T-helper 2 cell (primary cell): ENCODE data around the gene BARHL1.

Source experiments
- DNase-seq, 5 experiments: peaks; one replicate each; pipeline versions ENCODE4 v3.0.0 to v3.0.0-alpha.2; 2012 to 2022

The BARHL1 gene

DNA sequence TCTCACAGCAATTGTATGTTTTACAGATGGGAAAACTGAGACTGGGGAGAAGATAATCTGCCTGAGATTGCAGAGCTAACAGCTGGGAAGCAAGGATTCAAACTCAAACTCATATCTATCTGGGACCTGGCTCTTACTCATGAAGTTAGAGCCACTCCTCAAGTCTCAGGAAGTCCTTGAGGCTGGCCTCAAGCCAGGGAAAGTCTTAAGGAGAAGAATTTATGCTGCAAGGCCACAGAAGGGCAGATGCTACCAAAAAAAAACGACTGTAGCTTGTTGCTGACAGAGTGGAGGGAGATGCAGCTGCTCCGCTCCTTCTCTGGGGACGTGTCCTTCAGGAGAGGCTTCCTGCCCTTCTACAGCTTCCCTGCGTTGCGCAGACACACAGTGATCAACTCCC is 39.8 kb downstream of the BARHL1 start:
- DNase-seq = no peak

DNA sequence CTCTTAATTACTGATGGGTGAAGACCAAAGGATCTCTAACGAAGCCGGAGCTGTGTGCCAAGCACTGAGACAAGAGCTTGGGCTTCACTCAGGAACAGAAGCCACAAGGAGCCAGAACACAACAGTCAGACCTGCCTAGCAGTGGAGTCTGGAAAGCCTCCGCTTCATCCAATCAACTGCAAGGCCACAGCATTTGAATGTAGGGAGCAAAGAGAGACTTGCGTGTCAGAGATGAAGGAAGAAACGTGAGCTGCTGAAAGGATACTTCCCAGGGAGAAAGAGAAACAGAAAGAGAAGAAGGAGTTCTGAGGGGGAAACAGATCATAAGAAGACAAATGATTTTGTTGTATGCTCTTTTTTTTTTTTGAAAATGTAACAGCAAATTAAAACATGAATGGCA is 43.9 kb downstream of the BARHL1 start:
- DNase-seq = no peak

DNA sequence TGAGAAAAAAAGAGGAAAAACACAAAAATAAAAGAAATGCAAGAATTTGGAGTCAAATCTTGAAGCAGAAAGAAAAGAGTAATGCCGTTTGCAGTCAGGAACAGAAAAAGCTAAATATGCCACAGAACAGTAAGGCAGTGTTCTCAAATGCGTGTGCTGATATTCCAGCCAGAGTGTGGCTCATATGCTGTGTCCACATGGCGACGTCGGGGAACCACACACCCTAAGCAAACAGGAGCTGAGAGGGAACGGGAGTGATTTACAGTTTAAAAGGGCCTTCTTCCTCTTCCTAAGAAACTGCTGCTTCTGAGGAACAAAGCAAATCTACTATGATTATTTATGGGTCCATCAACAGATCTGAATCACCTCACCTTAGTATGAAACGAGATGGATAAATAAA is 44.7 kb downstream of the BARHL1 start:
- DNase-seq = no peak

DNA sequence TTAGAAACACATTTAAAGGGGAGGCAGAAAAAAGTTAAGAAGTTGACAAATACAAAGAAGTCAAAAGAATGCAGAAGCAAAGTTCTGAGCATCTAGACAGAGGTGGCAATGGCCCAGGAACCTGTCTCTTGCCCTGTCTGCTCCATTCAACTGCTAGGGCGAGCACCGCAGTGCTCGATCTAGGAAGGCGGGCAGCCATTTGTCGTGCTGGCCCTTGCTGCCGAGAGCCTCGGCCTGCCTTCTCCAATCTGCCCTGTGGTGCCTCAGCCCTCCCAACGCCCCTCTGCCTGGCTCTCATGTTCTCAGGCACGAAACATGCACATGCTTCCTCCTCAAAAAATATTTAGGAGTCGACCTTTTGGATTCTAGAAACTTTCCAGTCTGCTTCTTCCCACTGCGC is 45.2 kb downstream of the BARHL1 start:
- no peak for DNase-seq

DNA sequence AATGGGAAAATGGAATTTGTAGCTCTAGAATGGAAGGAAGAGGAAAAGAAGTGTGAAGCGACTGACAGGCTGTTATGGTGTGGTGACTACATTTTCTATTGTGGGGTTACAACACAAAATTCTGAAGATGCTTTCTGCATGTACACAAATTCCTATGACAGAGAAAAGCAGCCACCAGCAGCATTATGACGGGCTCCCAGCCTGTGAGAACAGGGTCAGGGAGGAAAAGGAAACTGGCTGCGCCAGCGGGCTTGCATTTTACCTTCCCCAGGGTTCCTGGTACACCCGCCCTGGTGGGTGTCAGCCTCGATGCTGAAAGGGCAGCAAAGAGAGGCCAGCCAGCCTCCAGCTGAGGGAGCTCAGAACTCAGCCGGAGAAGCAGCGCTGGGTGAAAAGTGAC is 46.3 kb downstream of the BARHL1 start:
- no peak for DNase-seq

DNA sequence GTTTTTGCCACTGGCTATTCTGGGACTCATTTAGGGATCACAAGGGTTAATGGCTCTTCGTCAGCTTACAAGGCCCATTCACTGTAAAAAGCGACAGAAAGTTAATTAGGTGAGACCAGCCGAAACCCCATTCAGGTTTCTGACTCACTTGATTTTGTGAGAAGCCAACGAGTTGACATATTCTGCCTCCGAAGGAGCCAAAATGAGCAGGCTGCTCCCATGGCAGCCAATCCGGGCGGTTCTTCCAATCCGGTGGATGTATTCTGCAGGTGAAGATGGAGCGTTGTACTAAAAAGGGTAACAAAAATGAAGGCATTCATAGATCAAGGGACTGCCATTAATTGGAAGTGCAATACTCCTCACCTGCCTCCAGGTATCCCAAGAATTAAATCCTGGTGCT is 47.7 kb downstream of the BARHL1 start:
- DNase-seq = no peak

DNA sequence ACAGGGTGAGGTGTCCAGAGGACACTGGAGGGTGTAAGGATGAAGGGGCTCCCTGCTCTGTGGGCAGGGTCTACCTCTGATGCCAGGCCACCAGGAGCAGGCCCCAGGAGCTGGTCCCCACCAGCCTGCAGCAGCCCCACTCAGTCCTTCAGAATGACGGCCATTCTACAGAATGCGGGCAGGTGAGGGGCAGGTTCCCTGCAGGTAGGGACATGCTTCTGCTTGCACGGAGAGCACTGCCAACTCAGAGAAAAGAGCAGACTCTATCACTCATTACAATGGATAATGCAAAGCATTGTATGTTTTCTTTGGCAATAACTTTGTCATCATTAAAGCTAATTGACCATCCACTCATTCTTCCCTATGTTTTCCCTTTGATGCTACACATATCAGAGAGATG is 48.4 kb downstream of the BARHL1 start:
- no peak for DNase-seq

DNA sequence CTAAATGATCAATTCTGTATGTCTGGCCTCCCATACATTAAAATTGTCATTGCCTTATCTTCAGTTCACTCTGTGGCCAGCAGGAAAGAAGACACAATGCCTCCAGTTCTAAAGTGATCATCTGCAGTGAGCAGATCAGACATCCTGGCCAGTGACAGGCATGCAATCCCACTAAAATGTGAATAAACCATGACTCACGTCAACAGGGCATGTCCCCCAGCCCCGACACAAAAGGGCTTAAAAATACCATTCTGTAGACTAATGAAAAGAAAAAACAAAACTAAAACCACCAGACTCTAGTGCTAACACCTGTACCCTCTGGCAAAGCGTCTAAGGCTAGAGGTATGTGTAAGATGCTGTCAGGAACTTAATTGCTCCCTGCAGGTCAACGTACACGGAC is 48.9 kb downstream of the BARHL1 start:
- no peak for DNase-seq

DNA sequence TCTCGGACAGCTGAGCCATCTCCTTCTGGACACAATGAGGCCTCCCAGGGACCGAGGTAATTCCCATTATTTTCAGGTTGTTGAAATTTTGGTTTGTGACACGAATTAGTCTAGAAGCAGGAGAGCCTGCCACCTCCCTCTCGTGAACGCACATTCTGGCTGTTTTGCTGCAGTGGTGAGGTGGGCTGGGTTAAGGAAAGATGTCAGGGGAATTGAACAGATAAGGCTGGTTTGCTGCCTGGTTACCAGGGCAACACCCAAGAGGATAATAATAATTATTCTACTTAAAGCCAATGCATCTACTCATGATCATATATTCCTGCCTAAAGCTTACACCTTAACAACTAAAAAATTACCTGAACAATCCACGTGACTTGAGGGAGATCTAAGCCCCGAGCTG is 49.3 kb downstream of the BARHL1 start:
- DNase-seq = no peak

DNA sequence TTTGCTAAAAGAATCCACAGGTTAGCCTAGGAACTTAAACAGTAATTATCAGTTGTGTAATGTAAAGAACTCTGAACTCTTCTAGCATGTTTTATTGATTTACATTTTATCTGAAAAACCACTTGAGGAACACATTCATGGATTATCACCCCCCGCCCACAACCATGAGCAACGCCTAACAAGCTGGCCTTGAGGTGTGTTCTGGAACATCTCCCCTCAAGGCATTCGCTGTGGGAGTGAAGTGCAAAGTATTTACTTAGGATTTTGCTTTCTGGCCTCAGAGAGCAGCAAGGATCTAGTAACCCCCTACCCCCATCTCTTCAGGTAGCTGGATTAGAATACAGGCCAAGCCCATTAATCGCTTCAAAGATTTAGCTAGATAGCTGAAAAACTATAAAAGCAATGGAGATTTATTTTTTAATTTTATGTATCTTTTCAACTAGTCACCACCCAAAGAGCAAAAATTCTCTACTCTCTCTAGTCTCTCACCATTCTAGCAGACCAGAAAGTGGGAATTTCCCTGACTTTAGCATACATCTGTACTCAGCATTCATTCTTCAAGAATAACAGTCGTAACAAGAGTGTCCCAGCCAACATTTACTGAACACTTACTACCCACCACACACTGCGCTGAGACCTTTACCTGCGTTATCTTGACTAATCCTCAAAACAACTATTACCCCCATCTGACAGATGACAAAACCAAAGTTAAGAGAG is 50.2 kb downstream of the BARHL1 start:
- no peak for DNase-seq

DNA sequence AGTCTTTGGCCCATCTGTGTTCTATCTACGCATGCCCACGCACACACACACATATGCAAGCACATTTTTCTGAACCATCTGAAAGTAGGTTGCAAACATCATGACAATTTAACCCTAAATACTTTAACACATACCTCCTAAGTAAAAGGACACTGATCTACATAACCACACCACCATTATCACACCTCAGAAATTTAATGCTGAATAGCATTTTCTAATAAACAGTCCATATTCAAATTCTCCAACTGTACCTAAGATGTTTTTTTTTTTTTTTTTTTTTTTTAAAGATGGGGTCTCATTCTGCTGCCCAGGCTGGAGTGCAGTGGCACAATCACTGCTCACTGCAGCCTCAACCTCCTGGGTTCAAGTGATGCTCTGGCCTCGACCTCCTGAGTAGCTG is 51.9 kb downstream of the BARHL1 start:
- no peak for DNase-seq

DNA sequence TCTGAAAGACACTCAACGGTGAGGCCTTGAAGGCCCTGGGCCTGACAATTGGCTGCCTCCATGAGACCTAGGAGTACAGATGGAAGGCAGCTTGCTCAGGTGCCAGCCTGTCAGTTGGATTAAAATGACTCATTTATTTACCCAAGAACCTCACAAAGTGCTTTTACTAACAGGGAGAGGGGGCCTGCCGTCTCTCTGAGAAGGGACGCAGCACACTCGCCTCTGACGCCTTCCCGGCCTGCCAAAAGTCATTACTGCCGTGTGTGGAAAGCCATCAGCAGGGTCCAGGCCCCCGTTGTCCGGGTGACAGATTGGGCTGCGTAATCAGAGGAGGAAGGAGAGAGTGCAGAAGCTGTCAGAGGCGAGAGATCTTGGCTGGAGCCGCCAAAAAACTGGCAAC is 54.9 kb downstream of the BARHL1 start:
- no peak for DNase-seq

DNA sequence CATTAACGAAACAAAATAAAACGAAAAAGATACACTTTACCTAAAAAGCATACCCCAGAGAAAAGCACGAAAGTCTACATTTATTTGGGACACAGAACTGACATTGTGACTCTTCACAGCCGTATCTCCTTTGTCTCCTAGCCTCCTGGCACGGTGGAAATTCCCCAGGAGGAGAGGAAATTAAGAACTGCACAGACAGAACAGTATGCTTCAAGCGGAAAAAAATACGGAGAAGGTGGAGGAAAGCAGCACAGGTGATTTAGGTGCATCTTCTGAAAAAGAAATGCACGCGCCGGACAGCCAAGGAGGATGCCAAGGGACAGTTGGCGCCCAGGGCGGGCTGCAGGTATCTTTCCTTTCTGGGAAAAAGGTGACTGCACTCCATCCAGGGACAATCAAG is 55.4 kb downstream of the BARHL1 start:
- DNase-seq = no peak

DNA sequence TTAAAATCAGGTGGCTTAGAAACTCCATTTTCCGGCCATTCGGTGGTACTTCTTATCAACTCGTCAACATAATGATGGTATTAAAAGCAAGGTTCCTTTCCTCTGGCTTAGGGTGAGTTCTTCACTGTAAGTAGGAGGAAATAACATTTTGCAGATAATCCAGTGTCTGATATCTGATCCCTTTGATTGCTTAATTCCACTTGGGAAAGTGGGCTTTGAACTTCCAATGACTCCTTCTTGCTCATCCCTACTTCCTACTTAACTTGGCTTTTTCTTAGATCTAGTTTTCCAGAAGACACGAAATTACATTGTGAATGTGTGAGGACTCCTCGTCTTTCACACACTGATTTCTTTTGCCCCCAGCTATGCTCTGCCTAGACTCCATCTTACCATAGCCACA is 55.8 kb downstream of the BARHL1 start:
- no peak for DNase-seq

DNA sequence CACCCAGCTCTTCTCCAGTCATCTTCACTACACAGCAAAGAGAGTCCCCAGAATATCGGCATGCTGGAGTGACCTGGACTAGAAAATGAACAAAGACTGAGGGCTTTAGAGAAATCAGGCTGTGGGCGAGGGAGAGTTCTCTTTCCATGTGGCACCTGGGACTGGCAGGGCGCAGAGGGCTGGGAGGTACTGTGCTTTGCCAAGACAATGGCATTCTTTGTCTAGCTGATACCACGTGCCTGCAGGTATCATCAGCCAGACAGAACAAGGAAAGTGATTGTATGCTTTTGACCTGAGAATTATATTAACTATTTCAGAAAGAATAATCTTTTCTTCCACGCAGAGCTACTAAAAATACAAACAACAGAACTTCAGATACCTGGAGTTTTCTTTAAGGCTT is 56.9 kb downstream of the BARHL1 start:
- DNase-seq = no peak
